HL-60 (cell line): ENCODE results near the gene GABBR2.

Experiments
- DNase-seq, 2 experiments: peaks; one replicate each; pipeline ENCODE4 v3.0.0-alpha.2; 2010 to 2020; ENCODE audit warnings: low read depth in 1 of 2, low spot score in 1 of 2
- H3K27ac ChIP-seq: fragments of 250-450 bp; sonication (Bioruptor Pico); replicated peaks from 2 replicates; pipeline ENCODE4 v1.5.1; 2020; ENCODE audit warnings: mild to moderate bottlenecking, moderate library complexity
- H3K27me3 ChIP-seq: fragments of 250-450 bp; sonication (Bioruptor Pico); 2 replicates; pipeline ENCODE4 v1.5.1; 2021; ENCODE audit warnings: mild to moderate bottlenecking, moderate library complexity; ENCODE audit not compliant: insufficient read depth, poor library complexity, severe bottlenecking
- H3K4me3 ChIP-seq: replicated peaks from 2 replicates; pipeline ENCODE4 v1.5.1; 2011; ENCODE audit warnings: mild to moderate bottlenecking, control low read depth, low read length; ENCODE audit not compliant: insufficient read depth
- CTCF ChIP-seq: IDR thresholded peaks from one replicate; pipeline ENCODE4 v1.5.1; 2011; ENCODE audit warnings: low read length, control low read depth, inconsistent platforms; ENCODE audit not compliant: insufficient read depth
- GABPA ChIP-seq: IDR thresholded peaks from 2 replicates; pipeline ENCODE4 v1.6.1; 2012; ENCODE audit warnings: low read depth
- POLR2AphosphoS5 ChIP-seq: IDR thresholded peaks from 2 replicates; pipeline ENCODE4 v1.6.1; 2012; ENCODE audit warnings: low read depth
- REST ChIP-seq: IDR thresholded peaks from 2 replicates; pipeline ENCODE4 v1.6.1; 2012; ENCODE audit warnings: low read depth; ENCODE audit not compliant: insufficient replicate concordance
- SPI1 ChIP-seq: IDR thresholded peaks from 2 replicates; pipeline ENCODE4 v1.6.1; 2012; ENCODE audit warnings: low read depth, mild to moderate bottlenecking, borderline replicate concordance

The GABBR2 gene

GRCh38 chr9:98484162-98484561 lies 224.6 kb downstream of the GABBR2 start:
- TF ChIP-seq REST (no peak), SPI1 (no peak), GABPA (no peak), POLR2AphosphoS5 (no peak), CTCF (no peak)
- no peak overlapping the region for H3K4me3 ChIP-seq
- H3K27ac ChIP-seq, result no peak overlapping the region
- no peak for DNase-seq
- no peaks in the 10 kb centered on the region for H3K27me3 ChIP-seq

- TF ChIP-seq POLR2AphosphoS5 (no peak), GABPA (no peak), REST (no peak), SPI1 (no peak), CTCF (no peak)
- Histone ChIP-seq H3K27me3 (peaks cover 2% of the 10 kb centered on the region), H3K4me3 (no peak overlapping the region), H3K27ac (no peak overlapping the region)
- DNase-seq, result no peak
Observed at GRCh38 chr9:98482226-98482625, 226.5 kb downstream of the GABBR2 start.

GRCh38 chr9:98481676-98482075 lies 227.1 kb downstream of the GABBR2 start:
- DNase-seq, result no peak
- Histone ChIP-seq H3K27ac (no peak overlapping the region), H3K4me3 (no peak overlapping the region), H3K27me3 (peaks cover 2% of the 10 kb centered on the region)
- TF ChIP-seq REST (no peak), POLR2AphosphoS5 (no peak), SPI1 (no peak), GABPA (no peak), CTCF (no peak)
